GM20000 (cell line): ENCODE results near the gene TRMT2A.

Experiments
- DNase-seq: peaks from one replicate; pipeline ENCODE4 v3.0.0; 2012; ENCODE audit warnings: low spot score
- CTCF ChIP-seq: IDR thresholded peaks from 2 replicates; pipeline ENCODE4 v1.5.1; 2012; ENCODE audit warnings: mild to moderate bottlenecking, control low read depth; ENCODE audit errors: extremely low read depth, missing control alignments

The TRMT2A gene

GRCh38 chr22:20062043-20062765 lies 54.8 kb downstream of the TRMT2A start:
- DNase-seq, result no peak
- no peak for TF ChIP-seq CTCF
